Colonic mucosa (tissue), 4 donors: ENCODE measurements around the gene USP34. TPM values are rescaled to one million over a fixed set of nuclear protein-coding genes. Genes with fewer than 3 reads are reported as not detected.
"Not testable (repeated sequence)": the region's sequence is repeated elsewhere in the genome, so short reads cannot be mapped to it uniquely, and the experiment has no call there.

ENCODE experiments used
- DNase-seq: peaks from one replicate; pipeline ENCODE4 v3.0.0-alpha.2; 2020
- H3K27ac ChIP-seq: fragments of 200-600 bp; one replicate; pipeline ENCODE4 v1.8.0; 2021
- H3K27me3 ChIP-seq: fragments of 200-600 bp; one replicate; pipeline ENCODE4 v1.8.0; 2021
- H3K36me3 ChIP-seq: fragments of 200-600 bp; one replicate; pipeline ENCODE4 v1.8.0; 2021
- H3K4me1 ChIP-seq: fragments of 200-600 bp; one replicate; pipeline ENCODE4 v1.8.0; 2021; ENCODE audit warnings: mild to moderate bottlenecking
- H3K4me3 ChIP-seq: fragments of 200-600 bp; one replicate; pipeline ENCODE4 v1.8.0; 2021
- H3K9ac ChIP-seq, 2 donors: one replicate each; pipeline ENCODE4 v1.7.0; 2013; ENCODE audit warnings: control low read depth in 2 of 2, low read depth in 2 of 2, low read length in 2 of 2
- H3K9me3 ChIP-seq: fragments of 200-600 bp; one replicate; pipeline ENCODE4 v1.8.0; 2021
- CTCF ChIP-seq: fragments of 200-600 bp; IDR thresholded peaks from one replicate; pipeline ENCODE4 v1.8.0; 2022; ENCODE audit warnings: antibody characterized with exemption, mild to moderate bottlenecking
- intact Hi-C: fragments of 100-400 bp; cut with DNase I; formaldehyde crosslinking; loops from one replicate; pipeline ENCODE4 v1.14.1; 2022
- total RNA-seq, 2 donors: library from RNA; stranded (reverse); fragmentation: NEBNext Ultra II Directional in 1 of 2; extraction: Animal tissue kit (Norgen Biotek cat#: 25700) in 1 of 2; gene quantifications; one replicate each; pipeline ENCODE4 v1.2.1, GENCODE V29; 2021
- donor health status: healthy.
- donor health status: DM: no; HTN: no; CAD: no.
- donor health status: DM: no; HTN: no; CAD: no.

Gene USP34
- total RNA-seq, 2 donors from 2014 or later = 70.8 to 76.3 TPM

GRCh38 chr2:61471905-61472805 lies 1.3 kb upstream of the USP34 start:
- no peak for TF ChIP-seq CTCF
- H3K36me3 ChIP-seq = no peaks in the 10 kb centered on the region

GRCh38 chr2:61470122-61470951 lies 550 bp downstream of the USP34 start:
- intact Hi-C loops = loop anchor here (5.0 kb wide), 1 partner anchor 67 kb away; the partner anchor contains the start of gene XPO1
- Histone ChIP-seq H3K27ac (peak overlapping the region; percentile 98), H3K4me1 (peaks cover 5% of the 10 kb centered on the region), H3K4me3 (peak overlapping the region; percentile 70), H3K36me3 (no peaks in the 10 kb centered on the region), H3K9ac (peak overlapping the region; percentile 76 to 88), H3K27me3 (no peaks in the 10 kb centered on the region), H3K9me3 (no peaks in the 10 kb centered on the region)
- peak; percentile 94 for DNase-seq
- no peak for TF ChIP-seq CTCF

More at GRCh38 chr2:61471905-61472805, 1.3 kb upstream of the USP34 start:
- Histone ChIP-seq H3K9ac (peak overlapping the region; percentile 70 to 98), H3K27me3 (no peaks in the 10 kb centered on the region), H3K9me3 (no peaks in the 10 kb centered on the region), H3K4me1 (peaks cover 5% of the 10 kb centered on the region), H3K4me3 (peak overlapping the region; percentile 70), H3K27ac (peak overlapping the region; percentile 98)
- intact Hi-C loops = loop anchor here (5.0 kb wide), 1 partner anchor 65 kb away; the partner anchor contains the start of gene XPO1
- peak; percentile 49 for DNase-seq

- Histone ChIP-seq H3K9ac (peak overlapping the region; percentile 76 to 88), H3K4me1 (peaks cover 5% of the 10 kb centered on the region), H3K36me3 (no peaks in the 10 kb centered on the region), H3K27me3 (no peaks in the 10 kb centered on the region), H3K9me3 (no peaks in the 10 kb centered on the region), H3K27ac (peak overlapping the region; percentile 98), H3K4me3 (peak overlapping the region; percentile 70)
- intact Hi-C loops = loop anchor here (5.0 kb wide), 1 partner anchor 68 kb away; the partner anchor contains the start of gene XPO1
- no peak for TF ChIP-seq CTCF
- no peak for DNase-seq
These were observed 1.3 kb downstream of the USP34 start for GRCh38 chr2:61469424-61470121.

GRCh38 chr2:61468231-61468630 lies 2.7 kb downstream of the USP34 start:
- H3K27me3 ChIP-seq, H3K36me3 ChIP-seq, H3K9ac ChIP-seq, H3K4me3 ChIP-seq, H3K27ac ChIP-seq, H3K9me3 ChIP-seq, intact Hi-C loops, H3K4me1 ChIP-seq, DNase-seq: not testable (repeated sequence)

GRCh38 chr2:61465045-61465444 lies 5.8 kb downstream of the USP34 start:
- no peak overlapping the region for H3K27ac ChIP-seq
- H3K4me3 ChIP-seq = no peak overlapping the region
- H3K36me3 ChIP-seq = no peaks in the 10 kb centered on the region
- H3K9me3 ChIP-seq = no peaks in the 10 kb centered on the region
- H3K9ac ChIP-seq = no peak overlapping the region
- H3K27me3 ChIP-seq = no peaks in the 10 kb centered on the region
- intact Hi-C loops = no loop called here
- DNase-seq = no peak
- no peak for TF ChIP-seq CTCF
- H3K4me1 ChIP-seq = peaks cover 5% of the 10 kb centered on the region
